Astrocyte of the hippocampus (primary cell): ENCODE results near the gene MARCHF10.
"Not testable (repeated sequence)": the region's sequence is repeated elsewhere in the genome, so short reads cannot be mapped to it uniquely, and the experiment has no call there.

Experiments used
- DNase-seq: peaks from one replicate; pipeline ENCODE4 v3.0.0; 2011; ENCODE audit warnings: low read depth, low spot score

Gene MARCHF10

GRCh38 chr17:62696726-62697490 lies 111.2 kb downstream of the MARCHF10 start:
- no peak for DNase-seq

GRCh38 chr17:62696256-62696655 lies 111.9 kb downstream of the MARCHF10 start:
- no peak for DNase-seq

- DNase-seq = not testable (repeated sequence)
These were observed 112.9 kb downstream of the MARCHF10 start for GRCh38 chr17:62695093-62695738.

- DNase-seq = peak; percentile 39
These were observed 114.3 kb downstream of the MARCHF10 start for GRCh38 chr17:62693616-62694409.

GRCh38 chr17:62692721-62693431 lies 115.2 kb downstream of the MARCHF10 start:
- DNase-seq = no peak

- DNase-seq = no peak
These were observed 115.9 kb downstream of the MARCHF10 start for GRCh38 chr17:62692159-62692651.

- DNase-seq = not testable (repeated sequence)
These were observed 116.6 kb downstream of the MARCHF10 start for GRCh38 chr17:62691589-62691915.

GRCh38 chr17:62690168-62690897 lies 117.8 kb downstream of the MARCHF10 start:
- DNase-seq = no peak

GRCh38 chr17:62689441-62690167 lies 118.5 kb downstream of the MARCHF10 start:
- no peak for DNase-seq

- no peak for DNase-seq
These were observed 119.5 kb downstream of the MARCHF10 start for GRCh38 chr17:62688398-62689160.

- DNase-seq = no peak
These were observed 120.1 kb downstream of the MARCHF10 start for GRCh38 chr17:62687997-62688396.

GRCh38 chr17:62684179-62684578 lies 123.9 kb downstream of the MARCHF10 start:
- no peak for DNase-seq

- no peak for DNase-seq
These were observed 126.2 kb downstream of the MARCHF10 start for GRCh38 chr17:62681939-62682381.

GRCh38 chr17:62681061-62681938 lies 126.8 kb downstream of the MARCHF10 start:
- no peak for DNase-seq

GRCh38 chr17:62680541-62681052 lies 127.5 kb downstream of the MARCHF10 start:
- DNase-seq = no peak

- no peak for DNase-seq
These were observed 128.2 kb downstream of the MARCHF10 start for GRCh38 chr17:62679866-62680377.

- no peak for DNase-seq
These were observed 129.7 kb downstream of the MARCHF10 start for GRCh38 chr17:62678214-62678919.
